ENCODE results near the gene C1orf116.
A peak's percentile ranks its signal among the peaks of the same experiment; 100 is the strongest.

The C1orf116 gene

GRCh38 chr1:207050480-207051190 is 18.1 kb upstream of the C1orf116 start (continued):
- peak; percentile 31; the same call in 1 of the 2 replicates for TF ChIP-seq KLF16 (tag by site-specific recombination; IDR thresholded peaks at IDR 0.05)
- TF ChIP-seq AEBP2 (tag by site-specific recombination; IDR thresholded peaks at IDR 0.05; ENCODE audit: borderline replicate concordance): no peak
- no peak for TF ChIP-seq ZNF629 (tag by site-specific recombination; IDR thresholded peaks at IDR 0.05)
- TF ChIP-seq INSM2 (tag by site-specific recombination; IDR thresholded peaks at IDR 0.05): no peak
- TF ChIP-seq ZFP3 (tag by site-specific recombination; IDR thresholded peaks at IDR 0.05; ENCODE audit: low read depth): no peak
- TF ChIP-seq CTCF (tag by site-specific recombination; IDR thresholded peaks at IDR 0.05): no peak
- TF ChIP-seq KLF10 (tag by site-specific recombination; IDR thresholded peaks at IDR 0.05): no peak
- TF ChIP-seq ZBTB26 (tag by site-specific recombination; optimal IDR thresholded peaks at IDR 0.05): peak; percentile 44
- no peak for TF ChIP-seq ZSCAN23 (tag by site-specific recombination; IDR thresholded peaks at IDR 0.05)
- TF ChIP-seq PRDM2 (tag by site-specific recombination; IDR thresholded peaks at IDR 0.05; ENCODE audit: borderline replicate concordance): no peak
- TF ChIP-seq ZSCAN5A (tag by site-specific recombination; IDR thresholded peaks at IDR 0.05): no peak
- TF ChIP-seq ZNF707 (tag by site-specific recombination; IDR thresholded peaks at IDR 0.05): no peak
- peak; percentile 83 for TF ChIP-seq ZBTB20 (tag by site-specific recombination; IDR thresholded peaks at IDR 0.05)
- TF ChIP-seq REST (tag by site-specific recombination; IDR thresholded peaks at IDR 0.05): no peak
- TF ChIP-seq ZNF48 (tag by site-specific recombination; IDR thresholded peaks at IDR 0.05): no peak
- no peak for TF ChIP-seq ZNF529 (tag by site-specific recombination; IDR thresholded peaks at IDR 0.05; ENCODE audit: insufficient replicate concordance)
- 0 out of 2 replicates have a peak, but pooled peaks have one; percentile 11 for TF ChIP-seq ZFHX2 (tag by site-specific recombination; conservative IDR thresholded peaks at IDR 0.05)
- TF ChIP-seq MZF1 (tag by site-specific recombination; IDR thresholded peaks at IDR 0.05; ENCODE audit: borderline replicate concordance): no peak
- TF ChIP-seq ZNF16 (tag by site-specific recombination; IDR thresholded peaks at IDR 0.05; ENCODE audit: low read depth): no peak
- TF ChIP-seq ZNF561 (tag by site-specific recombination; IDR thresholded peaks at IDR 0.05; ENCODE audit: borderline replicate concordance): peak; percentile 78; the same call in 1 of the 2 replicates
- no peak for TF ChIP-seq HOXA7 (CRISPR knock-in tag; IDR thresholded peaks at IDR 0.05; ENCODE audit: borderline replicate concordance)
- no peak for TF ChIP-seq ZNF248 (tag by site-specific recombination; IDR thresholded peaks at IDR 0.05)

All from HEK293 (cell line).